Naive thymus-derived CD4-positive, alpha-beta T cell (primary cell): ENCODE results near the gene CDH4. TPM values are rescaled to one million over a fixed set of nuclear protein-coding genes. Genes with fewer than 3 reads are reported as not detected.

Experiments used
- ATAC-seq: fragments of 150-1000 bp; cut with Tn5 transposase; 2 replicates; pipeline ENCODE4 v1.10.0; 2021; ENCODE audit warnings: mild to moderate bottlenecking, moderate library complexity
- CTCF ChIA-PET: fragments of 350-600 bp; sonication (Branson Sonifier 250); formaldehyde crosslinking; loops from one replicate; lab custom pipeline; 2021; ENCODE audit warnings: antibody characterized with exemption; lab: Charles Lee
- POLR2A ChIA-PET: fragments of 350-600 bp; sonication (Branson Sonifier 250); formaldehyde crosslinking; loops from one replicate; lab custom pipeline; 2021; ENCODE audit warnings: antibody characterized with exemption, inconsistent platforms; lab: Charles Lee
- DNase-seq, 9 donors: peaks; one replicate each; pipeline versions ENCODE4 v3.0.0 to v3.0.0-alpha.2; 2020 to 2022; ENCODE audit warnings: mixed read lengths in 1 of 9
- H3K27ac ChIP-seq: one replicate; pipeline ENCODE4 v1.7.0; 2013; ENCODE audit warnings: mild to moderate bottlenecking, low read depth, low read length, moderate library complexity
- H3K27me3 ChIP-seq, 2 donors: one replicate each; pipeline ENCODE4 v1.7.0; 2013; ENCODE audit warnings: low read length in 2 of 2, mild to moderate bottlenecking in 2 of 2, moderate library complexity in 2 of 2; ENCODE audit not compliant: control insufficient read depth in 2 of 2, insufficient read depth in 2 of 2
- H3K36me3 ChIP-seq, 3 experiments: 1 replicate in 2 of 3; 2 replicates in 1 of 3; pipeline ENCODE4 v1.7.0; 2013; ENCODE audit warnings: low read length in 3 of 3, mild to moderate bottlenecking in 3 of 3, moderate library complexity in 1 of 3; ENCODE audit not compliant: insufficient read depth in 3 of 3, control insufficient read depth in 2 of 3
- H3K4me1 ChIP-seq, 2 donors: one replicate each; pipeline ENCODE4 v1.7.0; 2013; ENCODE audit warnings: low read length in 2 of 2, mild to moderate bottlenecking in 2 of 2, moderate library complexity in 1 of 2; ENCODE audit not compliant: control insufficient read depth in 2 of 2, insufficient read depth in 2 of 2
- H3K4me3 ChIP-seq: 2 replicates; pipeline ENCODE4 v1.7.0; 2013; ENCODE audit warnings: mild to moderate bottlenecking, low read length
- H3K9me3 ChIP-seq, 3 experiments: 1 replicate in 2 of 3; 2 replicates in 1 of 3; pipeline ENCODE4 v1.7.0; 2013; ENCODE audit warnings: low read length in 3 of 3; ENCODE audit not compliant: control insufficient read depth in 2 of 3
- H3K27ac Mint-ChIP-seq, 9 donors: one replicate each; pipeline ENCODE4 v1.8.0; 2020 to 2022; ENCODE audit warnings: mixed read lengths in 9 of 9, mild to moderate bottlenecking in 8 of 9, moderate library complexity in 5 of 9, inconsistent platforms in 2 of 9
- H3K27me3 Mint-ChIP-seq, 5 donors: one replicate each; pipeline ENCODE4 v1.8.0; 2021 to 2022; ENCODE audit warnings: mixed read lengths in 5 of 5, mild to moderate bottlenecking in 1 of 5
- H3K36me3 Mint-ChIP-seq, 5 donors: one replicate each; pipeline ENCODE4 v1.8.0; 2020 to 2022; ENCODE audit warnings: mixed read lengths in 5 of 5, mild to moderate bottlenecking in 3 of 5, inconsistent platforms in 1 of 5
- H3K4me1 Mint-ChIP-seq, 7 donors: one replicate each; pipeline ENCODE4 v1.8.0; 2020 to 2022; ENCODE audit warnings: mixed read lengths in 7 of 7, mild to moderate bottlenecking in 3 of 7, inconsistent platforms in 1 of 7
- H3K4me3 Mint-ChIP-seq, 10 donors: one replicate each; pipeline ENCODE4 v1.8.0; 2020 to 2022; ENCODE audit warnings: mild to moderate bottlenecking in 10 of 10, mixed read lengths in 10 of 10, moderate library complexity in 6 of 10, inconsistent platforms in 2 of 10
- H3K9me3 Mint-ChIP-seq, 11 donors: one replicate each; pipeline ENCODE4 v1.8.0; 2020 to 2022; ENCODE audit warnings: mixed read lengths in 11 of 11, mild to moderate bottlenecking in 4 of 11, inconsistent platforms in 1 of 11, moderate library complexity in 1 of 11
- intact Hi-C, 2 donors: fragments of 100-400 bp; cut with micrococcal nuclease; formaldehyde crosslinking; loops; one replicate each; pipeline ENCODE4 v1.15.1; 2023
- polyA plus RNA-seq, 2 donors: library from polyadenylated mRNA; unstranded; fragments of 300-500 nt; fragmentation: Illumina TruSeq; gene quantifications; one replicate each; pipeline ENCODE4 v1.2.3, GENCODE V29; 2021
- total RNA-seq, 6 experiments: library from RNA in 5 of 6; stranded (reverse) in 5 of 6; gene quantifications; 1 replicate in 5 of 6; 2 replicates in 1 of 6; pipeline ENCODE4 v1.2.3 and lab custom pipeline; 2021 to 2026

The CDH4 gene
- total and polyA plus RNA-seq, 7 experiments from 2014 or later: 0.05 to 0.43 (median 0.14) TPM; not detected in 1

- Histone ChIP-seq H3K4me3 (no peak overlapping the region), H3K27me3 (no peaks in the 10 kb centered on the region), H3K27ac (no peak overlapping the region), H3K36me3 (no peaks in the 10 kb centered on the region), H3K4me1 (no peaks in the 10 kb centered on the region), H3K9me3 (no peaks in the 10 kb centered on the region)
- Mint-ChIP-seq H3K36me3 (no peaks in the 10 kb centered on the region), H3K4me1 (peaks cover 0 to 5% (median 0%) of the 10 kb centered on the region in 7 donors), H3K4me3 (no peak overlapping the region), H3K27ac (no peak overlapping the region), H3K9me3 (peaks cover 0 to 1% (median 0%) of the 10 kb centered on the region in 11 donors), H3K27me3 (peaks cover 0 to 17% (median 7%) of the 10 kb centered on the region in 5 donors)
- ChIA-PET CTCF (no interaction called here), POLR2A (no interaction called here)
- intact Hi-C loops: loop anchor here in 1 of 2 donors (10.0 kb wide), 1 partner anchor 1746 kb away; no protein-coding TSS in a partner anchor
- DNase-seq (peak in 1 of 9 donors; percentile 5), ATAC-seq (no peak)
Observed at GRCh38 chr20:61880706-61881105, 628.6 kb downstream of the CDH4 start.

GRCh38 chr20:61881416-61881815, 629.4 kb downstream of the CDH4 start:
- H3K4me1 ChIP-seq: no peaks in the 10 kb centered on the region
- POLR2A ChIA-PET: no interaction called here
- H3K9me3 ChIP-seq: no peaks in the 10 kb centered on the region
- H3K36me3 ChIP-seq: no peaks in the 10 kb centered on the region
- intact Hi-C loops: loop anchor here in 1 of 2 donors (10.0 kb wide), 1 partner anchor 1747 kb away; no protein-coding TSS in a partner anchor
- Mint-ChIP-seq H3K36me3 (no peaks in the 10 kb centered on the region), H3K4me1 (peaks cover 0 to 5% (median 0%) of the 10 kb centered on the region in 7 donors), H3K27me3 (peaks cover 0 to 17% (median 7%) of the 10 kb centered on the region in 5 donors), H3K4me3 (no peak overlapping the region), H3K9me3 (peaks cover 0 to 1% (median 0%) of the 10 kb centered on the region in 11 donors), H3K27ac (no peak overlapping the region)
- H3K27ac ChIP-seq: no peak overlapping the region
- no peak overlapping the region for H3K4me3 ChIP-seq
- no peaks in the 10 kb centered on the region for H3K27me3 ChIP-seq
- DNase-seq (peak in 1 of 9 donors; percentile 2), ATAC-seq (no peak)
- CTCF ChIA-PET: no interaction called here

- Histone ChIP-seq H3K4me1 (no peaks in the 10 kb centered on the region), H3K9me3 (no peaks in the 10 kb centered on the region), H3K4me3 (no peak overlapping the region), H3K27me3 (no peaks in the 10 kb centered on the region), H3K36me3 (no peaks in the 10 kb centered on the region), H3K27ac (no peak overlapping the region)
- ATAC-seq (no peak), DNase-seq (no peak)
- peaks cover 0 to 1% (median 0%) of the 10 kb centered on the region in 11 donors for H3K9me3 Mint-ChIP-seq
- no peak overlapping the region for H3K27ac Mint-ChIP-seq
- peaks cover 0 to 17% (median 7%) of the 10 kb centered on the region in 5 donors for H3K27me3 Mint-ChIP-seq
- no peaks in the 10 kb centered on the region for H3K36me3 Mint-ChIP-seq
- no peak overlapping the region for H3K4me3 Mint-ChIP-seq
- POLR2A ChIA-PET: no interaction called here
- intact Hi-C loops: loop anchor here in 1 of 2 donors (10.0 kb wide), 1 partner anchor 1747 kb away; no protein-coding TSS in a partner anchor
- CTCF ChIA-PET: no interaction called here
- peaks cover 0 to 5% (median 0%) of the 10 kb centered on the region in 7 donors for H3K4me1 Mint-ChIP-seq
Observed at GRCh38 chr20:61881861-61882260, 629.8 kb downstream of the CDH4 start.

GRCh38 chr20:61882716-61883615, 630.9 kb downstream of the CDH4 start:
- H3K36me3 Mint-ChIP-seq: no peaks in the 10 kb centered on the region
- DNase-seq (peak in 1 of 9 donors; percentile 9), ATAC-seq (no peak)
- H3K9me3 ChIP-seq: no peaks in the 10 kb centered on the region
- no peaks in the 10 kb centered on the region for H3K27me3 ChIP-seq
- no peak overlapping the region for H3K4me3 ChIP-seq
- H3K27ac ChIP-seq: no peak overlapping the region
- H3K27ac Mint-ChIP-seq: no peak overlapping the region
- no peak overlapping the region for H3K4me3 Mint-ChIP-seq
- H3K27me3 Mint-ChIP-seq: peaks cover 0 to 17% (median 7%) of the 10 kb centered on the region in 5 donors
- no peaks in the 10 kb centered on the region for H3K36me3 ChIP-seq
- peaks cover 0 to 1% (median 0%) of the 10 kb centered on the region in 11 donors for H3K9me3 Mint-ChIP-seq
- peaks cover 0 to 5% (median 4%) of the 10 kb centered on the region in 7 donors for H3K4me1 Mint-ChIP-seq
- intact Hi-C loops: loop anchor here in 1 of 2 donors (10.0 kb wide), 1 partner anchor 1748 kb away; no protein-coding TSS in a partner anchor
- no peaks in the 10 kb centered on the region for H3K4me1 ChIP-seq
- ChIA-PET CTCF (no interaction called here), POLR2A (no interaction called here)

- Mint-ChIP-seq H3K36me3 (no peaks in the 10 kb centered on the region), H3K9me3 (peaks cover 0 to 1% (median 0%) of the 10 kb centered on the region in 11 donors), H3K27ac (no peak overlapping the region), H3K27me3 (peaks cover 0 to 17% (median 7%) of the 10 kb centered on the region in 5 donors), H3K4me1 (peaks cover 0 to 5% (median 4%) of the 10 kb centered on the region in 7 donors), H3K4me3 (no peak overlapping the region)
- peak in 1 of 9 donors; percentile 6 for DNase-seq
- no peaks in the 10 kb centered on the region for H3K27me3 ChIP-seq
- H3K9me3 ChIP-seq: no peaks in the 10 kb centered on the region
- ATAC-seq: no peak
- ChIA-PET POLR2A (no interaction called here), CTCF (no interaction called here)
- H3K4me1 ChIP-seq: no peaks in the 10 kb centered on the region
- no peak overlapping the region for H3K27ac ChIP-seq
- intact Hi-C loops: loop anchor here in 1 of 2 donors (10.0 kb wide), 1 partner anchor 1749 kb away; no protein-coding TSS in a partner anchor
- H3K4me3 ChIP-seq: no peak overlapping the region
- H3K36me3 ChIP-seq: no peaks in the 10 kb centered on the region
Observed at GRCh38 chr20:61883857-61884393, 631.9 kb downstream of the CDH4 start.

GRCh38 chr20:61884571-61885389, 632.7 kb downstream of the CDH4 start:
- H3K36me3 ChIP-seq: no peaks in the 10 kb centered on the region
- Mint-ChIP-seq H3K4me1 (peaks cover 0 to 5% (median 4%) of the 10 kb centered on the region in 7 donors), H3K27me3 (peaks cover 0 to 17% (median 13%) of the 10 kb centered on the region in 5 donors), H3K27ac (no peak overlapping the region), H3K4me3 (no peak overlapping the region), H3K36me3 (peaks cover 0 to 3% (median 0%) of the 10 kb centered on the region in 5 donors), H3K9me3 (peaks cover 0 to 6% (median 1%) of the 10 kb centered on the region in 11 donors)
- no peaks in the 10 kb centered on the region for H3K9me3 ChIP-seq
- CTCF ChIA-PET: no interaction called here
- H3K4me1 ChIP-seq: no peaks in the 10 kb centered on the region
- no peak overlapping the region for H3K4me3 ChIP-seq
- POLR2A ChIA-PET: no interaction called here
- ATAC-seq: no peak
- H3K27ac ChIP-seq: no peak overlapping the region
- no peak for DNase-seq
- no peaks in the 10 kb centered on the region for H3K27me3 ChIP-seq
- intact Hi-C loops: loop anchor here in 1 of 2 donors (10.0 kb wide), 1 partner anchor 1750 kb away; no protein-coding TSS in a partner anchor
